RCC 7860 (cell line): ENCODE results near the gene PPIL4.

Source experiments
- DNase-seq: peaks from one replicate; pipeline ENCODE4 v3.0.0-alpha.2; 2015; ENCODE audit warnings: low spot score
- FAIRE-seq: peaks from 2 replicates; lab custom pipeline; 2012; peaks lifted over from hg19 to GRCh38; lab: Jason Lieb, UNC

PPIL4 gene

DNA sequence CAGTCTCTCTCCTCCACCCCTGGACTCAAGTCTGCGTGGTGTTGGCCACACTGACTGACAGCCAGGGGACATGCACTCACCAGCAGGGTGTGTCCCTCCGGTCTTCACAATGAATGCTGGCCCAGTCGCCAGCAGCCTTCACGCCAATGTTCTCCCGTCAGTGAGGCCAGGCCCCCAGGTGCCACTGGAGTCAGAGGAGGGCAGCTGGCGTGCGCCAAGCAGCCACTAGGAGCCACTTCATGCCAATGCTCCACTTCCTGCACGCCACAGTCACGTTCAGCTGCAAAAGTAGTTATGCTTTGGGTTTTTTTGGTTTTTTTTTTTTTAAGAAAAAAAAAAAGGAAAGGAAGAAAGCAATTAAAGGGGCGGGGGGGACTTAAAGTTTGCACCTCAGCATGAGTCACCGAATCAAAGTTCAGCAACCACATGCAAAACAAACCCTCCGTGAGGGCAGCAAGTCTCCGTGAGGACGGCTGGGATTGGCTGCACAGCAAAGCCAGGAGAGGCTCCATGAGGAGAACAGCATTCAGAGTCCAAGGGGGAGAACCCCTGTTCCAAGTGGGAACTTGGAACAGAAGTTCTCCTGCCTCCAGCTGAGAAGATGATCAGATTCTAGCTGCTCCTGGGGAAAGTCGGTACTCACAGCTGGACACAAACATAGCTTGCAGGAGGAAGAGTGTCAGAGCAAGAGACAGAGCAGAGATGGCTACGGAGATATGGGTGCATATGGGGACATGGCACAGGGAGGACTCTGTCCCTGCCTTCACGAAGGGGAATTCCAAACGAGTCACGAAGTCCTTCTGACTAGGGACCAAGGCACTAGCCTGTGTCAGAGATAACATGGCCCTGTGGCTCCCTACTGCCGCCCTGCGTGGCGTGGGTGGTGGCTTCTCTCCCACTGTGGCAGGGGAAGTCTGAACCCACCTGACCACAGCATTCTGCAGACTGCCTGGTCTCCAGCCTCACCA, 60.8 kb downstream of the PPIL4 start, which contains the start of gene ZC3H12D:
ZC3H12D (minus strand) TSS at position 282 of the 968 bp plus-strand sequence. CDS start 10,471 bp downstream, outside the sequence.
- DNase-seq, result peak; percentile 63
- no peak for FAIRE-seq

DNA sequence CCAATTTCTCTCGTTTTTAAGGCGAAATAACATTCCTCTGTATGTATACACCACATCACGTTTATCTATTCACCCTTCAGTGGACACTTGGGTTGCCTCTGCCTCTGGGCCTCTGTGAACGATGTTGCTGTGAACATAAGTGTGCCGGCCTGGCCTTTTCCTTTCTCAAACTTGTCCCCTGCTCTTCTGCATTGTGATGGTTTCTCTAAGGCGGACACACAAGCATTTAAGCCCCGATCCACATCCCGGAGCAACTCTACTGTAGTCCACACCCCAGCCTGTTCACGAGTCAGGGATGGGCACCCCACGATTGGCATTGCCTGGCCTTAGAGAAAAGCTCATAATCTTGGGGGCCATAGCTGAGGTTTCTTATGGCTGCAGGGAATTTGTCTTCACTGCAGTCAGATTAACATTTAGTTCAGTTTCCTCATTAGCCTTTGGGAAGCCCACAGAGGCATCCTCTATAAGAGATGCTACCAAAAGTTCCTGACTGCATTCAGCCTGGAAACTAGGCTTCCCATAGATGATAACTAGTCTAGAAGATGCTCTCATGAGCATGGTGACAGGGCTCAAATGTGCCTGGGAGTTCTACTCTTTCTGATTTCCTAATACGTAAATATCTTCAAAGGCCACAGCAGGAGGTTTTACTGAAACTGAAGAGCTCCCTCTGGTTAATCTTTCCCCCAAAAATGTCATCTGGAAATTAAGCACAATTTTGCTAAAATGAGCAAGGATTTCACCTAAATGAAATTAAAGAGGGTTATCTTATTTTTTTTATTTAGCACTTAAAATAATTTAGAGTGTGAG, 61.8 kb downstream of the PPIL4 start:
- FAIRE-seq, result no peak

DNA sequence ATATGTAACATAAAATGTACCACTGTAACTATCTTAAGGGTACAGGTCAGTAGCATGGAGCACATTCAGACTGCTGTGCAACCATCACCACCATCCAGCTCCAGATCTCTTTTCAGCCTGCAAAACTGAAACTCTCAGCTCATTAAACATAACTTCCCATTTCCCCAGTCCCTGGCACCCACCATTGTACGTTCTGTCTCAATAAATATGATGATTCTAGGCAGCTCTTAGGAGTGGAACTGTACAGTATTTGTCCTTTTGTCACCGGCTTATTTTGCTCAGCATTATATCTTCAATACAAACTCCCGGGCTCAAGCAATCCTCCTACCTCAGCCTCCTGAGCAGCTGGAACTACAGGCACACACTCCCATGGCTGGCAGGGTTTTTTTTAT, 62.5 kb downstream of the PPIL4 start:
- DNase-seq (no peak), FAIRE-seq (no peak)

More for the DNA sequence above, 61.8 kb downstream of the PPIL4 start:
- DNase-seq, result no peak

DNA sequence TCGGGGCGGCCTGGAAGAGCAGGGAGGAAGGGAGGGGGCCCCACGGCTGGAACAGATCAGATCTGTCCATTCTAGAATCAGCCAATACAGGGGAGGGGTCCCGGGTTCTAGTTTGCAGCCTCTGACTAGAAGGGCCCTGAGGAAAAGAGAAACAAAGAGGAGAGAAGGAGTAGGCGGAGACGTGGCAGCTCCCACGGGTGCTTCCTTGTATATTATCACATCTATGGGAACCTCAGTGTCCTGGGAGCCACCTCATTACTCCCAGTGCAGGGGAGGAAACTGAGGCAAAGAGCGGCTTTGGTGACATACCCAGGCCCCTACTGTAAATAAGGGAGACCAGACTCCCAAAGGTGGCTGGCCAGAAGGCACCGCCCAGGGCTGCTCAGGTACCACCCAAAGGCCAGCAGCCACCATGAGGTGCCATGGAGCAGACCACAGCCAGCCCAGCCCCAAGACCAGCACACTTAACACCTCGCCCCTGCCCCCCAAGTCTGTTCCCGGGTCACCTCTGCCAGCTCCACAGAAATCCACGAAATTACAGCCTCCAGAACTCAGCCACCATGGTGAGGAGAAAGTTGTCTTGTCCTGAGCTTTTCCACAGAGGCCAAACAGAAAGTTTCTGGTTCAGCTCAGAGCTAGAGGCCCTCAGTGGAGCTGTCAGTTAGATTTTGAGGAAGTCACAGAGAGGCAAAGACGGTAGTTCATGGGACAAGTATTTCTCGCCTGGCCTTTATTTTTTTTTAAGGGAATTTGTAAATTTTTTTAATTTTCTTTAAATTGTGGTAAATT, 63.1 kb downstream of the PPIL4 start:
- DNase-seq (no peak), FAIRE-seq (no peak)

DNA sequence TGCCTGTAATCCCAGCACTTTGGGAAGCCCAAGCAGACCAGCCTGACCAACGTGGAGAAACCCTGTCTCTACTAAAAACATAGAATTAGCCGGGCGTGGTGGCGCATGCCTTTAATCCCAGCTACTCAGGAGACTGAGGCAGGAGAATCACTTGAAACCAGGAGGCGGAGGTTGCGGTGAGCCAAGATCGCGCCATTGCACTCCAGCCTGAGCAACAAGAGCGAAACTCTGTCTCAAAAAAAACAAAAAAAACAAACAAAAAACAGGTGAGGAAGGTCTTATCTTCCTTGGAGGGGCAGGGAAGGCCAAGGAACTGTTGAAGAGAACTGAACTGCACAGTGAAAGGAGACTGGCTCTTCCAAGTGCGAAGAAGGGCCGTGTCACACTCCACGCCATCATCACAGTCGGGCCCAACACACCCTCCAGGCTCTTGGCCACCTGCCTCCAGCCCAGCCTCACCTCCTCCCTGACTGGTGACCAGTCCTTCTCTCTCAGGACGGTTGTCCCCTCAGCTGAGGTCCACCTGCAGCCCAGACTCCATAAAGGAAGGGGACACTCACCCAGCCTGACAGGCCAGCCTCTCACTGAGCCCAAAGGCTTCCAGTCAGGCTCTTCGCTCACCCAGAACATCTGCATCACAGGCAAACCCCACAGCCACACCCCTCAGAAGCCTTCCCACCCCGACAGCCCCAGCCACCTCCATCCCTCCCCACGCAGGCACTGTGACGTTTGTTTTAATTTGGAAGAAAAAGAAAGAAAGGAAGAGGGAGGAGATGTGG, 65.2 kb downstream of the PPIL4 start:
- DNase-seq (no peak), FAIRE-seq (no peak)

DNA sequence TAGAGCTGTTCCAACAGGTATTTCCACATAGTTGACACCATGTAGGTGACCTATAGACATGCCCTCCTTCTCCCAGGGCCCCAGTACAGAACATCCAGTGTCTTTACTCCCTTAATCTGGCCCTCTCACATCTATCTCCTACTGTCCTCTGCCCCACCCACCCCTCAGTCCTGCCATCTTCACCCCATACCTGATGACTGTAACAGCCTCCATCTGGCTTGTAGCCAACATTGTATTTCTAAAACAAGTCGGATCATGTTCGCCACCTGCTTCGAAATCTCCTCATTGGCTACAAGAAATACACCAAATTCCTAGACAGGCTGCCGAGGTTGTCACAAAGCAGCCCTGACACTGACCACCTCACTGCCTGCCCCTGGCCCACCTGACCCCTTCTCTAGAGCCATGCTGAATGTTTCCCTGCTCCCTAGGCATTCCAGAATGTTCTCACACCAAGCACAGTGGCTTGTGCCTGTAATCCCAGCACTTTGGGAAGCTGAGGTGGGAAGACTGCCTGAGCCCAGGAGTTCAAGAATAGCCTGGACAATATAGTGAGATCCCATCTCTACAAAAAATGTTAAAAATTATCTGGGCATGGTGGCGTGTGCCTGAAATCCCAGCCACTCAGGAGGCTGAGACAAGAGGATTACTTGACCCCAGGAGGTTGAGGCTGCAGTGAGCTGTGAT, 67.1 kb downstream of the PPIL4 start:
- no peak for FAIRE-seq
- DNase-seq, result no peak

DNA sequence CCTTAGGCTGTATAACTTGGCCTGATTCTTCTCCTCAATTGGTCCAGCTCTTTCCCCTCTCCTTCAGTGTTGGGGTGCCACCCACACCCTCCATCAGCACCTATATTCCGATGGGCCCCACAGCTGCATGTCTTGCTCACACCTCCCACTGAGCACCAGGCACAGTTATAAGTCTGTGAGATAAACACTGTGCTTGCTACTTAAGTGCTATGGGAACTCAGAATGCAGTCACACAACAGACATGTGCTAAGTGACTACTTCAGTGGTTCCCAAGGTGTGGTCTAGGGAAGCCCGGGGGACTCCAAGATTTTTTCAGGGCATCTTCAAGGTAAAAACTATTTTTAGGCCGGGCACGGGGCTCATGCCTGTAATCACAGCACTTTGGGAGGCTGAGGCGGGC, 68.3 kb downstream of the PPIL4 start:
- no peak for DNase-seq
- FAIRE-seq, result no peak

GRCh38 chr6:149476789-149477455, 68.9 kb downstream of the PPIL4 start:
- DNase-seq (no peak), FAIRE-seq (no peak)

- no peak for FAIRE-seq
- no peak for DNase-seq
Measured at GRCh38 chr6:149474108-149474935, 71.5 kb downstream of the PPIL4 start.

DNA sequence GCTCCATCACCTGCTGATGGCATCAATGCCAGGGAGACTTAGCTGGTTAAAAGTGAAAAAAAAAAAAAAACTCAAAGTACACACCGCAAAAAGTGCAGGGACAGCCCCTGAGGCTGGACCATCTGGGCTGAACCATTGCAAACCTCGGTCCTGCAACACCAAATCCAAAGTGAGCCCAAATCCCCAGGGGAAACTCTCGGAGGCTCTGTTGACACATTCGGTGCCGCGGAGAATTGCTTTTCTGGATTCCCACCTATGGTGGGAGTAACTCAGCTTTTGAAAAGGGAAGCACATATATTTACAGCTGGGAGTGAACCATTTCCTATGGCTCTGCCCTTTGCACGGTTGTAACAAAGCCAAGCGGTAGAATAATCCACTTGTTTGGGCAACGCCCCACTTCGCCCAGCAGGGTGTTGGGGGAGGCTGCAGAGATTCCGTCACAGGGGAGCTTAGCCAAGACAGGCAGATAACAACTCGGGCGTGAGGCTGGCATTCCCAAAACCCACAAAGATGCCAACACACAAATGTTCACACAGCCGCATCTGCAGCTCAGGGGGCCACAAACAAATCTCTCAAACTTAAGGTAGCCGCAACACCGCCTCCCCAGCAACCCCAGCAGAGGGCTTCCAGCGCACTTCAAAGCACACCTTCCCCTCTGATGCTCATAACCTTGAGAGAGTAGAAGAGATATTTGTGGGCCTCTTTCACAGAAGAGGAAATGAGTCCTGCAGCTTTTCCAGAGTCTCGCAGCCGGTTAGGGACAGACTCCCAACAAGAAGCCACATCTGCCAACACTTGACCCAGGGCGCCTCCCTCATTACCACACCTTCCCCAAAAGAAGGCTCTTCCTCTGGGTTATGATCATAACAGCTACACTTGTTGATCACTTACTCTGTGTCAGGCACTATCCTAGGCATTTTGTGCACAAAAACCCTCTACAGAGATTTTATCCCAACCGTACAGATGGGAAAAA, 72.5 kb downstream of the PPIL4 start:
- no peak for FAIRE-seq

DNA sequence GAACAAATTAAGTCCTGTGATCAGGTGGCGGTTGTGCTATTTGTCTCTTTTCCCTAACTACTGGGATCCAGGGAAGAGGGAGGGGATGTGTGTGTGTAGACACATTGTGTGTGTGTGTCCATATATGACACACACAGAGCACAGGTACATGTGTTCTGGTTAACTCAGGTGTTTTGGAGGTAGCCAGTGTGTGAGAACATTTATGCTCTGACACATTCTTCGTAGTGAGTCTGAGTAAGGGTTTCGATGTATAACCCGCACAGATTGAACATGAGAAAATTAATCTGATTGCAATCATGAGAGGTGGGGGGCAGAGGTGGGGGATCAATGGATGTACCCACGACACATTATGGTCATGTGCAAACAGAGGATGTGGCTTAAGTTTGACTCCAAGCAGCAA, 73.6 kb downstream of the PPIL4 start:
- DNase-seq, result no peak
- no peak for FAIRE-seq

More for the DNA sequence above, 72.5 kb downstream of the PPIL4 start:
- no peak for DNase-seq

- DNase-seq (no peak), FAIRE-seq (no peak)
Measured at GRCh38 chr6:149471801-149472200, 74.0 kb downstream of the PPIL4 start.

- FAIRE-seq (no peak), DNase-seq (no peak)
Measured at GRCh38 chr6:149470948-149471347, 74.9 kb downstream of the PPIL4 start.

DNA sequence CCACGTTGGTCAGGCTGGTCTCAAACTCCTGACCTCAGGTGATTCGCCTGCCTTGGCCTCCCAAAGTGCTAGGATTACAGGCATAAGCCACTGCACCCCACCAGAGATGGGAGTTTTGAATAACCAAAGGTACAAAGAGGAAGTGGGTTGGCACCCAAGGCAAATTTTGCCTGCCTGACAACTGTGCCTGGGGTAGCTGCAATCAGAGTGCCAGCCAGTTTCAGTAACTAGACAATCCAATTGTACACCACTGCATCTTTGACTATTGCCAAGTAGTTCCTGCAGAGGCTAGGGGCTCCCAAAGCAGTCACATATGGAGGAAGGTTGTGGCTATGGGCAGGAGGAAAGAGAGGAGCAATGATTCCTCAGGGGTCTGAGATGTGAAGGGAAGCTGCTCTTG, 77.7 kb downstream of the PPIL4 start:
- no peak for FAIRE-seq
- DNase-seq, result no peak

GRCh38 chr6:149467265-149467664, 78.6 kb downstream of the PPIL4 start:
- FAIRE-seq (no peak), DNase-seq (no peak)

DNA sequence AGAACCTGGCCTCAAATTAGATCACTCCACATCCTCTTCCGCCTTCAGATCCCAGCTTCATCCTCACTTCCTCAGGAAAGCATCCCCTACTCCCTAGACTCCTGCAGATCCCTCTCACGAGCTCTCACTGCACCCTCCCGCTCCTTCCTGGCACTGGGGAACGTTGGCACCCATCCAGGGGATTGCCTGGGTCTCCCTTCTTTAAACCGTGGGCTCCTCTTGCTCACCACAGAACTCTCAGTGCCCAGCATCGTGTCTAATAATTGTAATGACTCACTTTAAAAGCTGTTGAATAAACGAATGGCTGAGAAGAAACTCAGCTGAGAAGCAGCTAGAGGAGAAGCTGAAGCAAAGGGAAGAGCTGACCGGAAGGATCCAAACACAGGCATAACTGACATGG, 81.4 kb downstream of the PPIL4 start:
- DNase-seq (peak; percentile 17), FAIRE-seq (no peak)

- no peak for DNase-seq
- no peak for FAIRE-seq
Measured at GRCh38 chr6:149463781-149464180, 82.1 kb downstream of the PPIL4 start.
